Measurements from ENCODE around the gene XPC.
A peak's percentile ranks its signal among the peaks of the same experiment; 100 is the strongest.

Gene XPC

GRCh38 chr3:14199641-14200040 is 21.2 kb upstream of the XPC start:
- no peak overlapping the region for H3K4me3 Mint-ChIP-seq
- H3K36me3 Mint-ChIP-seq = peaks cover 3% of the 10 kb centered on the region
- H3K9me3 Mint-ChIP-seq (ENCODE audit: low read depth) = no peaks in the 10 kb centered on the region
- H3K4me1 Mint-ChIP-seq (ENCODE audit: low read depth) = peaks cover 5% of the 10 kb centered on the region
- no peaks in the 10 kb centered on the region for H3K27me3 Mint-ChIP-seq
- no peak overlapping the region for H3K27ac Mint-ChIP-seq

DNA sequence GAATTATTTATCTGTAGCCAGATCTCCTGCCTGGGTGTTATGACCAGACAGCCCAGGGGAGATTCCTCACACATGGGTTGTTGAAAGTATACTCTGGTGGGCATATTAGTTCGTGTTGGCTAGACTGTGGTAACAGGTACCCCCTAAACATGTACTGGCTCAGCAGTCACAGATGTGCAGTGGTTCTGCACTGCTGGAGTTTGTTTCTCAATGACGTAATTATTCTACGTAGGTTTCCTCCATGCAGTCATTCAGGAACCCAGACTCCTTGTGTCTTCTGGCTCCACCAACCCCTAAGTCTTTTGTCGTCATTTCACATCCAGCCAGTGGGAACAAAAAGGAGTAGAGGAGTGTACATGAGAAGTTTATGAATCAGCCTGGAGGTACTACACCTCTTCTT is 16.5 kb upstream of the XPC start:
- H3K9me3 Mint-ChIP-seq (ENCODE audit: low read depth) = no peaks in the 10 kb centered on the region
- H3K36me3 Mint-ChIP-seq = peaks cover 11% of the 10 kb centered on the region

DNA sequence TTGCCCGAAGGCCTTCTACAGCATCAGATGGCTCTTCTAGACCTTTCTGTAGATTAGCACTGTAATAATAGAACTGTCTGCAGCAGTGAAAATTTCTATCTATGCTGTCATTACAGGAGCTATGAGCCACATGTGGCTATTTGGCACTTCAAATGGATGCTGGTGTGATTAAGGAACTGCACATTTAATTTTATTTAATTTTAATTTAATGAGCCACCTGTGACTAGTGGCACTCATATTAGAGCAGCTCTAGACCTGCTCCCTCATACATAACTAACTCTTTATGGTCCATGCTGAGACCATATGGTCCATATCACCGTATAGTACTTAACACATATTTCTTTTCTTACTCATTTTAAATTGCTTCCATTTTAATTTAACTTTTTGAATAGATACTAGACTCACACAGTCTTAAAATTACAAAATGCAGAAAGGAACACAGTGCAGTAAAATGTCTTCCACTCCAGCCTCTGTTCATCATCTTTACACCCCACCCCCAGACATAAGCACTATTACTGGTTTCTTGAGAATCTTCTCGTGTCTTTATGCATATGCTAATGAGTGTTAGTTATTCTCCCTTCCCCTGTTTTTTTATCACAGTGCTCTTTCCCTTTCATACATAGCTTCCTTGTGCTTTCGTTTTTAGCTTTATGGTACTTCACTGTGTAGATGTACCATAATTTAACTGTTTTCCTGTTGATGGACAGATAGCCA is 9.8 kb upstream of the XPC start:
- Mint-ChIP-seq H3K9me3 (ENCODE audit: low read depth) (no peaks in the 10 kb centered on the region), H3K36me3 (peaks cover 27% of the 10 kb centered on the region), H3K27ac (peak overlapping the region; percentile 46), H3K27me3 (no peaks in the 10 kb centered on the region), H3K4me3 (no peak overlapping the region), H3K4me1 (ENCODE audit: low read depth) (peaks cover 63% of the 10 kb centered on the region)

More for the DNA sequence above, 16.5 kb upstream of the XPC start:
- H3K27ac Mint-ChIP-seq = no peak overlapping the region
- H3K4me1 Mint-ChIP-seq (ENCODE audit: low read depth) = peaks cover 35% of the 10 kb centered on the region
- H3K27me3 Mint-ChIP-seq = no peaks in the 10 kb centered on the region
- H3K4me3 Mint-ChIP-seq = no peak overlapping the region

DNA sequence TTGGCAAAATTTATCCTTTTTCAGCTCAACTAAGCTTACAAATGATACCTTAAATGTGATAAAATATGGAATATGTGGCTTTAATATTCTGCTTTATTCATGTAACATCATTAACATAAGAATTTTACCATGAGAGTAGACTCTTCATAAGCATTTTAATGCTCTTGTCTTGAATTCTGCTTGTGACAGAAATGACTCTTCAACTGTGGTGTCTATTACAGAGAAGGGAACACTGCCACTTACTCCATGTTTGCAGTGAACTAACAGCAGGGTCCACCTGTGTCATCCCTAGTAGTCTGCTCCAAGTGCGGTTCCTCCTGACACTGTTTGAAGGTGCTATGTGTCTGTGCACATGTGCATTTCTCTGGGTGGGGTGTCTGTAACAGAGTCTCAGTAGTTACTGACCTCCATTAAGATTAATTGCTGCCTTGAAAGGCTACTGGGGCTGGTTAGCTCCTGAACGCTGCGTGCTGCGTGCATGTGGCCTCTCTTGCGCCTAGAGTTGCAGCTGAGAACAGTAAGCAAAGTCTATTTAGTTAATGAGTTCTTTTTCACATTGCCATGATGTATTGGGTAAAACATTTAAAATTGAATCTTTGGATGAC is 8.6 kb upstream of the XPC start:
- no peak overlapping the region for H3K27ac Mint-ChIP-seq
- H3K4me3 Mint-ChIP-seq = no peak overlapping the region
- H3K27me3 Mint-ChIP-seq = no peaks in the 10 kb centered on the region
- H3K36me3 Mint-ChIP-seq = peaks cover 25% of the 10 kb centered on the region
- peaks cover 59% of the 10 kb centered on the region for H3K4me1 Mint-ChIP-seq (ENCODE audit: low read depth)
- no peaks in the 10 kb centered on the region for H3K9me3 Mint-ChIP-seq (ENCODE audit: low read depth)

GRCh38 chr3:14183015-14183577 is 4.7 kb upstream of the XPC start:
- no peaks in the 10 kb centered on the region for H3K9me3 Mint-ChIP-seq (ENCODE audit: low read depth)
- H3K36me3 Mint-ChIP-seq = peaks cover 8% of the 10 kb centered on the region
- no peak overlapping the region for H3K4me3 Mint-ChIP-seq
- no peak overlapping the region for H3K27ac Mint-ChIP-seq
- H3K4me1 Mint-ChIP-seq (ENCODE audit: low read depth) = peaks cover 44% of the 10 kb centered on the region
- no peaks in the 10 kb centered on the region for H3K27me3 Mint-ChIP-seq

GRCh38 chr3:14181253-14181652 is 2.9 kb upstream of the XPC start:
- Mint-ChIP-seq H3K36me3 (peaks cover 8% of the 10 kb centered on the region), H3K9me3 (ENCODE audit: low read depth) (no peaks in the 10 kb centered on the region), H3K4me3 (peak overlapping the region; percentile 35), H3K27me3 (no peaks in the 10 kb centered on the region), H3K27ac (no peak overlapping the region), H3K4me1 (ENCODE audit: low read depth) (peaks cover 47% of the 10 kb centered on the region)

GRCh38 chr3:14179795-14180194 is 1.4 kb upstream of the XPC start:
- Mint-ChIP-seq H3K4me3 (peak overlapping the region; percentile 90), H3K27me3 (no peaks in the 10 kb centered on the region), H3K27ac (peak overlapping the region; percentile 99), H3K4me1 (ENCODE audit: low read depth) (peaks cover 58% of the 10 kb centered on the region), H3K36me3 (peaks cover 5% of the 10 kb centered on the region), H3K9me3 (ENCODE audit: low read depth) (no peaks in the 10 kb centered on the region)

DNA sequence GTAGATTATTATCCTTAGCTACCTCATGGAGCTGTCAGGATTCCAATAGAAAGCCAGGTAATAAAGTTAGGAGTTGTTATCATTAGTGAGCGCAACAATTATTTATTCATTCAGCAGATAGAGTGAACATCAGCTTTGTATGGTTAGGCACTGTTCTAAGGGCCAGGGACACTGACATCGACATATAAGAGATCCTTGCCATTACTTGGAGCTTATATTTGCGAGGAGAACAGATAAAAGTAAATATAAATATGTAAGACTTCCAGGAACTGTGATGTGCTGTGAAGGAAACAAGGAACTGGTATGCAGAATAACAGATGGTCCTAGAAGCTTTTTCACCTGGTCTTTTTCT is 689 bp upstream of the XPC start:
- Mint-ChIP-seq H3K27ac (peak overlapping the region; percentile 99), H3K4me3 (peak overlapping the region; percentile 90), H3K9me3 (ENCODE audit: low read depth) (no peaks in the 10 kb centered on the region), H3K4me1 (ENCODE audit: low read depth) (peaks cover 65% of the 10 kb centered on the region), H3K36me3 (peaks cover 5% of the 10 kb centered on the region), H3K27me3 (no peaks in the 10 kb centered on the region)

GRCh38 chr3:14177580-14178246 is 688 bp downstream of the XPC start:
- Mint-ChIP-seq H3K27ac (peak overlapping the region; percentile 99), H3K4me1 (ENCODE audit: low read depth) (peaks cover 70% of the 10 kb centered on the region), H3K9me3 (ENCODE audit: low read depth) (no peaks in the 10 kb centered on the region), H3K36me3 (peaks cover 6% of the 10 kb centered on the region), H3K27me3 (no peaks in the 10 kb centered on the region), H3K4me3 (peak overlapping the region; percentile 90)

DNA sequence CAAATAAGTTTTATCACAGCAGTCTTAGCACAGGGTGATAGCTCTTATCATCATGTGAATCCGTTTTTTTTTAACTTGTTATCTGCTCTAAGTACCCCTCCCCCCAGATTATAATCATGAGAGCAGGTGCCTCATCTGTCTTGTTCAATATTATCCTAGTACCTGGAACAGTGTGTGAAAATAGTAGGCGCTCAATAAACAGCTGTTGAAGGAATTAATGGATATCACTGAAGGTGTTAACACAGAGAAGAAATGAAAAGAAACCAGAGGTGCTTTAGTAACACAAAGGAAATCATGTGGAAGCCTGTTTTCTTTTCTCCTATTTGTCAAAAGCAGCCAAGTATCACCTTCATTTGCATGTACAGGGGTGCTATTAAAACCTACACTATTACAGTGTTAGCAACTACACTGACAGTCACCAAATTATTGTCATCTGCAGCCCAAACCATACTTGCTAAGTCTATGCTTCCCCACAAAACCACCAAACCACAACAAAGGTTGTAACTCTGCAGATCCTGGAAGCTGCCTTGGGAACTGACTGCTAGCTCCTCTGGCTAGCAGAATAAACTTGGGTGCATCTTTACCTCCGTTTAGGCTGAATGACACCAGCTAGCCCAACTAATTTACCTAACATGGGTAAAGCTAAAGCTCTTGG is 2.9 kb downstream of the XPC start:
- Mint-ChIP-seq H3K36me3 (peaks cover 13% of the 10 kb centered on the region), H3K4me1 (ENCODE audit: low read depth) (peaks cover 67% of the 10 kb centered on the region), H3K27me3 (no peaks in the 10 kb centered on the region), H3K4me3 (peak overlapping the region; percentile 66), H3K27ac (peak overlapping the region; percentile 72), H3K9me3 (ENCODE audit: low read depth) (no peaks in the 10 kb centered on the region)

- Mint-ChIP-seq H3K27me3 (no peaks in the 10 kb centered on the region), H3K4me1 (ENCODE audit: low read depth) (peaks cover 72% of the 10 kb centered on the region), H3K27ac (peak overlapping the region; percentile 5), H3K4me3 (peak overlapping the region; percentile 66), H3K36me3 (peaks cover 17% of the 10 kb centered on the region), H3K9me3 (ENCODE audit: low read depth) (no peaks in the 10 kb centered on the region)
Observed at GRCh38 chr3:14174483-14174882, 3.9 kb downstream of the XPC start.

GRCh38 chr3:14172496-14172895 is 5.9 kb downstream of the XPC start:
- Mint-ChIP-seq H3K4me3 (no peak overlapping the region), H3K27me3 (no peaks in the 10 kb centered on the region), H3K9me3 (ENCODE audit: low read depth) (no peaks in the 10 kb centered on the region), H3K36me3 (peaks cover 22% of the 10 kb centered on the region), H3K27ac (no peak overlapping the region), H3K4me1 (ENCODE audit: low read depth) (peaks cover 60% of the 10 kb centered on the region)

DNA sequence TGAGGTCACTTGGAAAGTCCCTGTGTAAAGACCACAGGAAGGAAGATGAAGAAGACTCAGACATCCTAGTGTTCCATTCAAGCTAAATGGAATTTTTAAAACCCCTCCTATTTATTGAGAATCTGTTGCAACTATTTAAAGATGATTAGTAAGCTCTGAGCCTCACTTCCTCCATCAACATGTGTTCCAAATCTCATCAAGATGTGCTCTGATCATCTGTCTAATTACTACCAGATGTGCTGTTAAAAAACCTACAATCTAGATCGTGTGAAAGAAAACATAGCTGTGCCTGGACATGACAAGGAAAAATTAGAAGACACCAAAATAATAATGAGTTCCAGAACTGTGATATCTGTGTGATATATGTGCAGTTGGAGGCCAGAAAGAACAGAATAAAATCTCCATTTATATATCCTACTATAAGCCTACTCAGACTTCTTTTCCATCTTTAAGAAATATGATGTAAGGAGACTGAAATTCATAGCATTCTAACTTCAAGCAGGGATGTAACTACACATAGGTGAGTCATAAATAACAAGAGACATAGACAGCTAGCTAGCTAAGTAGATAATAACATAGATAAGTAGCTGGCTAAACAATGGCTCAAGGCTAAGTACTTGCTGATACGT is 7.8 kb downstream of the XPC start:
- no peak overlapping the region for H3K4me3 Mint-ChIP-seq

GRCh38 chr3:14169871-14170270 is 8.5 kb downstream of the XPC start:
- peaks cover 28% of the 10 kb centered on the region for H3K36me3 Mint-ChIP-seq
- H3K4me3 Mint-ChIP-seq = no peak overlapping the region
- no peak overlapping the region for H3K27ac Mint-ChIP-seq
- H3K9me3 Mint-ChIP-seq (ENCODE audit: low read depth) = no peaks in the 10 kb centered on the region
- H3K27me3 Mint-ChIP-seq = no peaks in the 10 kb centered on the region
- peaks cover 36% of the 10 kb centered on the region for H3K4me1 Mint-ChIP-seq (ENCODE audit: low read depth)

More for the DNA sequence above, 7.8 kb downstream of the XPC start:
- Mint-ChIP-seq H3K36me3 (peaks cover 28% of the 10 kb centered on the region), H3K9me3 (ENCODE audit: low read depth) (no peaks in the 10 kb centered on the region), H3K4me1 (ENCODE audit: low read depth) (peaks cover 44% of the 10 kb centered on the region), H3K27ac (no peak overlapping the region), H3K27me3 (no peaks in the 10 kb centered on the region)

All from activated naive CD8-positive, alpha-beta T cell (primary cell).